ENCODE results near the gene ELOA. TPM values are rescaled to one million over a fixed set of nuclear protein-coding genes. Genes with fewer than 3 reads are reported as not detected.

Gene ELOA
- total and polyA plus RNA-seq, 2 of the 13 experiments (the other 11 are each of a cell fraction or from before 2014, with no cell fraction given): 14.2 to 28.5 TPM

GRCh38 chr1:23742670-23743286 is 493 bp upstream of the ELOA start (continued):
- TF ChIP-seq, protein P1, sequence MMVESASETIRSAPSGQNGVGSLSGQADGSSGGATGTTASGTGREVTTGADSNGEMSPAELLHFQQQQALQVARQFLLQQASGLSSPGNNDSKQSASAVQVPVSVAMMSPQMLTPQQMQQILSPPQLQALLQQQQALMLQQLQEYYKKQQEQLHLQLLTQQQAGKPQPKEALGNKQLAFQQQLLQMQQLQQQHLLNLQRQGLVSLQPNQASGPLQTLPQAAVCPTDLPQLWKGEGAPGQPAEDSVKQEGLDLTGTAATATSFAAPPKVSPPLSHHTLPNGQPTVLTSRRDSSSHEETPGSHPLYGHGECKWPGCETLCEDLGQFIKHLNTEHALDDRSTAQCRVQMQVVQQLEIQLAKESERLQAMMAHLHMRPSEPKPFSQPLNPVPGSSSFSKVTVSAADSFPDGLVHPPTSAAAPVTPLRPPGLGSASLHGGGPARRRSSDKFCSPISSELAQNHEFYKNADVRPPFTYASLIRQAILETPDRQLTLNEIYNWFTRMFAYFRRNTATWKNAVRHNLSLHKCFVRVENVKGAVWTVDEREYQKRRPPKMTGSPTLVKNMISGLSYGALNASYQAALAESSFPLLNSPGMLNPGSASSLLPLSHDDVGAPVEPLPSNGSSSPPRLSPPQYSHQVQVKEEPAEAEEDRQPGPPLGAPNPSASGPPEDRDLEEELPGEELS (CRISPR knock-in tag; IDR thresholded peaks at IDR 0.05): no peak
- TF ChIP-seq MYPOP (CRISPR knock-in tag; IDR thresholded peaks at IDR 0.05) (0 out of 2 replicates have a peak, but pooled peaks have one; percentile 28), NFE2L1 (CRISPR knock-in tag; IDR thresholded peaks at IDR 0.05; ENCODE audit: borderline replicate concordance) (no peak), AGO2 (optimal IDR thresholded peaks at IDR 0.05; ENCODE audit: low read depth, low read length) (peak; percentile 31), ZBTB1 (CRISPR knock-in tag; IDR thresholded peaks at IDR 0.05; ENCODE audit: borderline replicate concordance) (no peak), ZNF776 (CRISPR knock-in tag; IDR thresholded peaks at IDR 0.05) (no peak), RBM39 (IDR thresholded peaks at IDR 0.05; ENCODE audit: low read depth, low read length, poor library complexity, severe bottlenecking) (peak; percentile 1), ZNF431 (CRISPR knock-in tag; IDR thresholded peaks at IDR 0.05; ENCODE audit: borderline replicate concordance, low read depth) (no peak), KLF16 (CRISPR knock-in tag; IDR thresholded peaks at IDR 0.05) (no peak), IRF2 (CRISPR knock-in tag; IDR thresholded peaks at IDR 0.05) (no peak), TCF12 (IDR thresholded peaks at IDR 0.05) (no peak), TCF12 (CRISPR knock-in tag; IDR thresholded peaks at IDR 0.05) (no peak), RFXAP (CRISPR knock-in tag; IDR thresholded peaks at IDR 0.05; ENCODE audit: borderline replicate concordance) (no peak), NFATC3 (CRISPR knock-in tag; IDR thresholded peaks at IDR 0.05) (no peak; the same call in 1 of the 2 replicates), ZBTB49 (CRISPR knock-in tag; IDR thresholded peaks at IDR 0.05; ENCODE audit: borderline replicate concordance) (no peak), JUND (CRISPR knock-in tag; IDR thresholded peaks at IDR 0.05) (no peak), SMAD1 (CRISPR knock-in tag; IDR thresholded peaks at IDR 0.05; ENCODE audit: borderline replicate concordance, low read depth) (no peak), ZNF136 (CRISPR knock-in tag; IDR thresholded peaks at IDR 0.05; ENCODE audit: low read depth) (no peak), PCBP1 (IDR thresholded peaks at IDR 0.05; ENCODE audit: borderline replicate concordance, low read depth, low read length) (no peak), ZNF644 (CRISPR knock-in tag; IDR thresholded peaks at IDR 0.05; ENCODE audit: low read depth) (no peak), ZFP82 (CRISPR knock-in tag; IDR thresholded peaks at IDR 0.05; ENCODE audit: borderline replicate concordance) (no peak), ZNF350 (CRISPR knock-in tag; IDR thresholded peaks at IDR 0.05; ENCODE audit: borderline replicate concordance, low read depth) (0 out of 2 replicates have a peak, but pooled peaks have one; percentile 14)
- TF ChIP-seq, protein P2, sequence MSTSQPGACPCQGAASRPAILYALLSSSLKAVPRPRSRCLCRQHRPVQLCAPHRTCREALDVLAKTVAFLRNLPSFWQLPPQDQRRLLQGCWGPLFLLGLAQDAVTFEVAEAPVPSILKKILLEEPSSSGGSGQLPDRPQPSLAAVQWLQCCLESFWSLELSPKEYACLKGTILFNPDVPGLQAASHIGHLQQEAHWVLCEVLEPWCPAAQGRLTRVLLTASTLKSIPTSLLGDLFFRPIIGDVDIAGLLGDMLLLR (CRISPR knock-in tag; IDR thresholded peaks at IDR 0.05): peak; percentile 5; the same call in 1 of the 2 replicates
